ENCODE data around the gene URI1. TPM values are rescaled to one million over a fixed set of nuclear protein-coding genes. Genes with fewer than 3 reads are reported as not detected.
"Not testable (repeated sequence)": the region's sequence is repeated elsewhere in the genome, so short reads cannot be mapped to it uniquely, and the experiment has no call there.

Gene URI1
- total RNA-seq, 1 donor from 2014 or later = 46.0 TPM

GRCh38 chr19:29965492-29965891, 23.5 kb downstream of the URI1 start:
- Histone ChIP-seq H3K4me1 (peaks cover 42% of the 10 kb centered on the region), H3K9me3 (no peaks in the 10 kb centered on the region), H3K27ac (no peak overlapping the region), H3K36me3 (no peaks in the 10 kb centered on the region), H3K27me3 (ENCODE audit: low read depth) (no peaks in the 10 kb centered on the region), H3K4me3 (no peak overlapping the region)
- DNase-seq = no peak
- ATAC-seq = peak in 1 of 2 donors; percentile 18
- TF ChIP-seq, protein P1, sequence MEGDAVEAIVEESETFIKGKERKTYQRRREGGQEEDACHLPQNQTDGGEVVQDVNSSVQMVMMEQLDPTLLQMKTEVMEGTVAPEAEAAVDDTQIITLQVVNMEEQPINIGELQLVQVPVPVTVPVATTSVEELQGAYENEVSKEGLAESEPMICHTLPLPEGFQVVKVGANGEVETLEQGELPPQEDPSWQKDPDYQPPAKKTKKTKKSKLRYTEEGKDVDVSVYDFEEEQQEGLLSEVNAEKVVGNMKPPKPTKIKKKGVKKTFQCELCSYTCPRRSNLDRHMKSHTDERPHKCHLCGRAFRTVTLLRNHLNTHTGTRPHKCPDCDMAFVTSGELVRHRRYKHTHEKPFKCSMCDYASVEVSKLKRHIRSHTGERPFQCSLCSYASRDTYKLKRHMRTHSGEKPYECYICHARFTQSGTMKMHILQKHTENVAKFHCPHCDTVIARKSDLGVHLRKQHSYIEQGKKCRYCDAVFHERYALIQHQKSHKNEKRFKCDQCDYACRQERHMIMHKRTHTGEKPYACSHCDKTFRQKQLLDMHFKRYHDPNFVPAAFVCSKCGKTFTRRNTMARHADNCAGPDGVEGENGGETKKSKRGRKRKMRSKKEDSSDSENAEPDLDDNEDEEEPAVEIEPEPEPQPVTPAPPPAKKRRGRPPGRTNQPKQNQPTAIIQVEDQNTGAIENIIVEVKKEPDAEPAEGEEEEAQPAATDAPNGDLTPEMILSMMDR (IDR thresholded peaks at IDR 0.05) = no peak
- intact Hi-C loops (cut with DNase I) = no loop called here

- H3K9me3 ChIP-seq; H3K27ac ChIP-seq; H3K27me3 ChIP-seq (ENCODE audit: low read depth); DNase-seq; intact Hi-C loops (cut with DNase I); H3K36me3 ChIP-seq; H3K4me3 ChIP-seq: not testable (repeated sequence)
- peaks cover 44% of the 10 kb centered on the region for H3K4me1 ChIP-seq
- ATAC-seq = peak in 1 of 2 donors; percentile 52
Observed at GRCh38 chr19:29966142-29966541, 24.1 kb downstream of the URI1 start.

GRCh38 chr19:29966588-29967249, 24.7 kb downstream of the URI1 start:
- Histone ChIP-seq H3K9me3 (no peaks in the 10 kb centered on the region), H3K27me3 (ENCODE audit: low read depth) (no peaks in the 10 kb centered on the region), H3K4me3 (no peak overlapping the region), H3K4me1 (peaks cover 44% of the 10 kb centered on the region), H3K27ac (no peak overlapping the region), H3K36me3 (no peaks in the 10 kb centered on the region)
- no peak for DNase-seq
- TF ChIP-seq, protein P1 (IDR thresholded peaks at IDR 0.05) = no peak
- intact Hi-C loops (cut with DNase I) = no loop called here
- no peak for ATAC-seq

DNA sequence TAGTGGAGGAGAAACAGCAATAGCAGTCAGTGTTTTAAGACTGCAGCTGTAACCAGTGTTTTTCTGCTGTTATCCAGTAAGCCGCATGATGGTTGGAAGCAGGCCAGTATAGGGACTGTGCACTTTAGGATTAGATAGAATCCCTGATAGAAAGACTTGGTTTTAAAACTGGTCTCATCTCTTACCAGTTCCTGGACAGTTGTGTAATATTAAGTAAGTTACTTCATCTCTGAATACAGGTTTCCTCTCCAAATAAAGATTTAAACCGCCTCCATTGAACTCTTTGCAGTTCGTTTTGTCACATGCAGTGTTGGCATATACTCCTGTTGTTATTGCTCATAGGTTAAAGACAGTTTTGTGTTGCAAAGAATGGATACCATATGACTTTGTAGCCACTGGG, 25.6 kb downstream of the URI1 start:
- Histone ChIP-seq H3K27ac (no peak overlapping the region), H3K4me3 (no peak overlapping the region), H3K36me3 (no peaks in the 10 kb centered on the region), H3K4me1 (peaks cover 44% of the 10 kb centered on the region), H3K27me3 (ENCODE audit: low read depth) (no peaks in the 10 kb centered on the region), H3K9me3 (no peaks in the 10 kb centered on the region)
- TF ChIP-seq, protein P1 (IDR thresholded peaks at IDR 0.05) = no peak
- intact Hi-C loops (cut with DNase I) = no loop called here
- no peak for DNase-seq
- ATAC-seq = no peak

- DNase-seq (no peak), ATAC-seq (no peak)
- intact Hi-C loops (cut with DNase I) = no loop called here
- H3K9me3 ChIP-seq = no peaks in the 10 kb centered on the region
- no peak overlapping the region for H3K4me3 ChIP-seq
- TF ChIP-seq, protein P1 (IDR thresholded peaks at IDR 0.05) = no peak
- H3K27ac ChIP-seq = no peak overlapping the region
- no peaks in the 10 kb centered on the region for H3K27me3 ChIP-seq (ENCODE audit: low read depth)
- H3K36me3 ChIP-seq = no peaks in the 10 kb centered on the region
- peaks cover 42% of the 10 kb centered on the region for H3K4me1 ChIP-seq
Observed at GRCh38 chr19:29969891-29970290, 27.9 kb downstream of the URI1 start.

- H3K36me3 ChIP-seq = no peaks in the 10 kb centered on the region
- TF ChIP-seq, protein P1 (IDR thresholded peaks at IDR 0.05) = no peak
- no peak overlapping the region for H3K4me3 ChIP-seq
- no peaks in the 10 kb centered on the region for H3K27me3 ChIP-seq (ENCODE audit: low read depth)
- intact Hi-C loops (cut with DNase I) = no loop called here
- DNase-seq (no peak), ATAC-seq (no peak)
- H3K4me1 ChIP-seq = peaks cover 31% of the 10 kb centered on the region
- H3K27ac ChIP-seq = no peak overlapping the region
- no peaks in the 10 kb centered on the region for H3K9me3 ChIP-seq
Observed at GRCh38 chr19:29971002-29971401, 29.0 kb downstream of the URI1 start.
